HG03139 (cell line): ENCODE results near the gene YPEL2.
"Not testable (repeated sequence)": the region's sequence is repeated elsewhere in the genome, so short reads cannot be mapped to it uniquely, and the experiment has no call there.

ENCODE experiments used
- ATAC-seq: cut with Tn5 transposase; IDR thresholded peaks from one replicate; pipeline ENCODE4 v1.9.1; 2021; ENCODE audit not compliant: unreplicated experiment

Gene YPEL2

GRCh38 chr17:59331129-59331928, at the start of gene YPEL2:
Gene YPEL2 (plus strand): TSS chr17:59331655. CDS start chr17:59353410, 21,755 bp downstream.
- ATAC-seq, result peak; percentile 75

GRCh38 chr17:59284317-59284716, 47.1 kb upstream of the YPEL2 start:
- no peak for ATAC-seq

GRCh38 chr17:59287452-59287851, 44.0 kb upstream of the YPEL2 start:
- ATAC-seq, result no peak

- ATAC-seq, result no peak
Observed at GRCh38 chr17:59287891-59288290, 43.6 kb upstream of the YPEL2 start.

GRCh38 chr17:59289981-59290301, 41.5 kb upstream of the YPEL2 start:
- no peak for ATAC-seq

- ATAC-seq, result not testable (repeated sequence)
Observed at GRCh38 chr17:59290302-59290998, 41.0 kb upstream of the YPEL2 start.

- no peak for ATAC-seq
Observed at GRCh38 chr17:59292174-59292523, 39.3 kb upstream of the YPEL2 start.

- no peak for ATAC-seq
Observed at GRCh38 chr17:59296190-59296589, 35.3 kb upstream of the YPEL2 start.

GRCh38 chr17:59298521-59298920, 32.9 kb upstream of the YPEL2 start:
- no peak for ATAC-seq

- ATAC-seq, result no peak
Observed at GRCh38 chr17:59299400-59300092, 31.9 kb upstream of the YPEL2 start.

- ATAC-seq, result no peak
Observed at GRCh38 chr17:59300941-59301340, 30.5 kb upstream of the YPEL2 start.

- ATAC-seq, result no peak
Observed at GRCh38 chr17:59304811-59305210, 26.6 kb upstream of the YPEL2 start.

GRCh38 chr17:59310263-59310920, 21.1 kb upstream of the YPEL2 start:
- no peak for ATAC-seq

- ATAC-seq, result no peak
Observed at GRCh38 chr17:59311051-59311468, 20.4 kb upstream of the YPEL2 start.

- ATAC-seq, result not testable (repeated sequence)
Observed at GRCh38 chr17:59311521-59311920, 19.9 kb upstream of the YPEL2 start.

GRCh38 chr17:59315866-59316265, 15.6 kb upstream of the YPEL2 start:
- ATAC-seq, result no peak

GRCh38 chr17:59327121-59327980, 4.1 kb upstream of the YPEL2 start:
- ATAC-seq, result no peak

GRCh38 chr17:59327981-59328290, 3.5 kb upstream of the YPEL2 start:
- no peak for ATAC-seq

GRCh38 chr17:59328601-59329000, 2.9 kb upstream of the YPEL2 start:
- no peak for ATAC-seq

- no peak for ATAC-seq
Observed at GRCh38 chr17:59329176-59330052, 2.0 kb upstream of the YPEL2 start.
